ENCODE results near the gene WSCD2. TPM values are rescaled to one million over a fixed set of nuclear protein-coding genes. Genes with fewer than 3 reads are reported as not detected.

The WSCD2 gene
- total RNA-seq, 4 donors from 2014 or later = 0.13 to 4.6 (median 0.29) TPM

GRCh38 chr12:108238474-108238873, 109.4 kb downstream of the WSCD2 start:
- DNase-seq (ENCODE audit: low spot score in 2 of 2) = no peak
- Histone ChIP-seq H3K9me3 (no peaks in the 10 kb centered on the region), H3K27ac (no peak overlapping the region), H3K36me3 (no peaks in the 10 kb centered on the region), H3K27me3 (peaks cover 26% of the 10 kb centered on the region), H3K4me3 (no peak overlapping the region), H3K4me1 (no peaks in the 10 kb centered on the region)
- no peak for TF ChIP-seq CTCF (IDR thresholded peaks at IDR 0.05)
- WGBS = 94% methylated on average over 3 of the region's 3 CpGs

- no peaks in the 10 kb centered on the region for H3K9me3 ChIP-seq
- no peaks in the 10 kb centered on the region for H3K36me3 ChIP-seq
- no peak for TF ChIP-seq EP300 (IDR thresholded peaks at IDR 0.05)
- no peak for TF ChIP-seq POLR2A (IDR thresholded peaks at IDR 0.05)
- TF ChIP-seq CTCF (IDR thresholded peaks at IDR 0.05) = no peak
- no peak for TF ChIP-seq POLR2AphosphoS5 (IDR thresholded peaks at IDR 0.05)
- no peak overlapping the region for H3K4me3 ChIP-seq
- H3K27me3 ChIP-seq = peaks cover 26% of the 10 kb centered on the region
- 88% methylated on average over 2 of the region's 2 CpGs for WGBS
- no peak for DNase-seq (ENCODE audit: low spot score in 2 of 2)
- H3K4me1 ChIP-seq = no peaks in the 10 kb centered on the region
- no peak overlapping the region for H3K27ac ChIP-seq
Measured at GRCh38 chr12:108239378-108239777, 110.3 kb downstream of the WSCD2 start.

GRCh38 chr12:108240027-108240785, 111.1 kb downstream of the WSCD2 start:
- peaks cover 26% of the 10 kb centered on the region for H3K27me3 ChIP-seq
- DNase-seq (ENCODE audit: low spot score in 2 of 2) = no peak
- 60% methylated on average over 25 of the region's 34 CpGs for WGBS
- H3K4me3 ChIP-seq = no peak overlapping the region
- H3K27ac ChIP-seq = no peak overlapping the region
- no peak for TF ChIP-seq CTCF (IDR thresholded peaks at IDR 0.05)
- no peak for TF ChIP-seq POLR2A (IDR thresholded peaks at IDR 0.05)
- no peak for TF ChIP-seq EP300 (IDR thresholded peaks at IDR 0.05)
- no peaks in the 10 kb centered on the region for H3K36me3 ChIP-seq
- no peaks in the 10 kb centered on the region for H3K4me1 ChIP-seq
- H3K9me3 ChIP-seq = no peaks in the 10 kb centered on the region

GRCh38 chr12:108240928-108241327, 111.8 kb downstream of the WSCD2 start:
- TF ChIP-seq POLR2AphosphoS5 (IDR thresholded peaks at IDR 0.05) = no peak
- TF ChIP-seq EP300 (IDR thresholded peaks at IDR 0.05) = no peak
- no peak for TF ChIP-seq CTCF (IDR thresholded peaks at IDR 0.05)
- TF ChIP-seq POLR2A (IDR thresholded peaks at IDR 0.05) = no peak
- no peaks in the 10 kb centered on the region for H3K4me1 ChIP-seq
- 87% methylated on average over 4 of the region's 4 CpGs for WGBS
- H3K4me3 ChIP-seq = no peak overlapping the region
- no peaks in the 10 kb centered on the region for H3K9me3 ChIP-seq
- H3K27ac ChIP-seq = no peak overlapping the region
- peak in 1 of 2 donors; percentile 54 for DNase-seq (ENCODE audit: low spot score in 2 of 2)
- H3K36me3 ChIP-seq = no peaks in the 10 kb centered on the region
- H3K27me3 ChIP-seq = peaks cover 26% of the 10 kb centered on the region

GRCh38 chr12:108241986-108242703, 113.1 kb downstream of the WSCD2 start:
- no peaks in the 10 kb centered on the region for H3K36me3 ChIP-seq
- peak in 1 of 2 donors; percentile 44 for DNase-seq (ENCODE audit: low spot score in 2 of 2)
- H3K27ac ChIP-seq = no peak overlapping the region
- no peaks in the 10 kb centered on the region for H3K4me1 ChIP-seq
- TF ChIP-seq POLR2AphosphoS5 (IDR thresholded peaks at IDR 0.05) = no peak
- TF ChIP-seq CTCF (IDR thresholded peaks at IDR 0.05) = no peak
- no peak for TF ChIP-seq POLR2A (IDR thresholded peaks at IDR 0.05)
- no peak for TF ChIP-seq EP300 (IDR thresholded peaks at IDR 0.05)
- H3K27me3 ChIP-seq = peaks cover 19% of the 10 kb centered on the region
- H3K9me3 ChIP-seq = no peaks in the 10 kb centered on the region
- H3K4me3 ChIP-seq = no peak overlapping the region
- 44% methylated on average over 8 of the region's 10 CpGs for WGBS
